ENCODE measurements around the gene BHLHA15.

Gene BHLHA15

DNA sequence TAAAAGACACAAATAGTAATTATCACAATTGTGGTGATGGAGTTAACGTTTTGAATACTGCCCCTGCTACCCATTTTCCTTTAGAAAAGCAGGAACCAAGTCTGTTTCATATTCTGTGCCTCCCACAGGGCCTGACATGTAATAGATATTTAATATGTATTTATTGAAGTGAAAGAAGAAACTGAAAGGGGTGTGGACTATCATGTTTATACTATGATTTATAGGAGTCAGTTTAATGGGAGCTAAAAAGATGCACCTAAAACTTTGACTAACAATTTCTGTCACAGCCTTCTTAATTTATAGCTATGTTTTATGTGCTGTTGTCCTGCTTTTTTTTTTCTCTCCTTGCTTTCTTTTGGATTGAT lies 24.1 kb upstream of the BHLHA15 start:
- no peak for DNase-seq (ENCODE audit: low read depth)

DNA sequence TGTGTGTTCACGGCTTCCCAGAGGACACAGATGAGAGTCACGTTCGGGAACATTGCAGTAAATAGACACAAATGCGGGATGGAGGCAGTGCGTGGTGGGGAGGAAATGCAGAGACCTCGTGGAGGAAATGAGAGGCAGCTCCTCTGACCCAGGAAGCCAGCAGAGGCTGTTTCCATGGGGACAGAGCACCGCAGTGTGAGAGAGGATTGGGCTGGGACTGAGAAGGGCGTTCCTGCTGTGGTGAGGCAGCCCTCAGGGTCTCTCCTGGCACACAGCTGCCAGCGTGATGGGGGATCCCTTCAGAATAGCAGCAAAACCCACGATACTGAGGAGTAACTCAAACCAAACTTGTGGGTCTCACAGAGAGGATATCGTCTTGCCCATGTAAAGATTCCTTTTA lies 21.7 kb upstream of the BHLHA15 start:
- no peak for DNase-seq (ENCODE audit: low read depth)

DNA sequence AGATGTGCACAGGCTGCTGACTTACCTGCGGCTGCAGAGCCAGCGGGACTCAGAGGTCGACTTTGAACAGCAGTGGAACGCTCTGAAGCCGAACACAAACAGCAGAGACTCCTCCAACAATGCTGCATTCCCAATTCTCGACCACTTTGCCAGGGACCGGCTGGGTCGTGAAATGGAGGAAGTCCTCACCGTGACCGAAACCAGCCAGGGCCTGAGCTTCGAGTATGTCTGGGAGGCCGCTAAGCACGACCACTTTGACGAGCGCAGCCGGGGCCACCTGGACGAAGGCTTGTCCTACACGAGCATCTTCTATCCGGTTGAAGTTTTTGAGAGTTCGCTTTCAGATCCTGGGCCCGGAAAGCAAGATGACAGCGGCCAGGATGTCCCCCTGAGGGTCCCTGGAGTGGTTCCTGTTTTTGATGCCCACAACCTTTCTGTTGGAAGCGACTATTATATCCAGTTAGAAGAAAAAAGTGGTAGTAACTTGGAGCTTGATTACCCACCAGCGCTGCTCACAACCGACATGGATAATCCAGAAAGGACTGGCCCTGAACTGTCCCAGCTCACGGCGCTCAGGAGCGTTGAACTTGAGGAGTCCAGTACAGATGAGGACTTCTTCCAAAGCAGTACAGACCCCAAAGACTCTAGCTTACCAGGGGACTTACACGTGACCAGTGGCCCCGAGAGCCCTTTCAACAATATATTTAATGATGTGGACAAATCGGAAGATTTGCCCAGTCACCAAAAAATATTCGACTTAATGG lies 19.4 kb upstream of the BHLHA15 start:
- no peak for DNase-seq (ENCODE audit: low read depth)

DNA sequence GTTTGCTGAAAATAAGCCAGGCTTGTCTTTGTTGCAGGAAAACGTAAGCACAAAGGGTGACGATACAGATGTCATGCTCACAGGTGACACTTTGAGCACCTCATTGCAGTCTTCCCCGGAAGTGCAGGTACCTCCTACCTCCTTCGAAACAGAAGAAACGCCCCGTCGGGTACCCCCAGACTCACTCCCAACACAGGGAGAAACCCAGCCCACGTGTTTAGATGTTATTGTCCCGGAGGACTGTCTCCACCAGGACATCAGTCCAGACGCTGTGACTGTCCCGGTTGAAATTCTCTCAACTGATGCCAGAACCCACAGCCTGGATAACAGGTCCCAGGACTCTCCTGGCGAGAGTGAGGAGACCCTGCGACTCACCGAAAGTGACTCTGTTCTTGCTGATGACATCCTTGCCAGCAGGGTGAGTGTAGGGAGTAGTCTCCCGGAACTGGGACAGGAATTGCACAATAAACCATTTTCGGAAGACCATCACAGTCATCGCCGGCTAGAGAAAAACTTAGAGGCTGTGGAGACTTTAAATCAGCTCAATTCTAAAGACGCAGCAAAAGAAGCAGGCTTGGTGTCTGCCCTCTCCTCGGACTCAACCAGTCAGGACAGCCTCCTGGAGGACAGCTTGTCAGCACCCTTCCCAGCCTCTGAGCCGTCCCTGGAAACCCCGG lies 18.3 kb upstream of the BHLHA15 start:
- no peak for DNase-seq (ENCODE audit: low read depth)

DNA sequence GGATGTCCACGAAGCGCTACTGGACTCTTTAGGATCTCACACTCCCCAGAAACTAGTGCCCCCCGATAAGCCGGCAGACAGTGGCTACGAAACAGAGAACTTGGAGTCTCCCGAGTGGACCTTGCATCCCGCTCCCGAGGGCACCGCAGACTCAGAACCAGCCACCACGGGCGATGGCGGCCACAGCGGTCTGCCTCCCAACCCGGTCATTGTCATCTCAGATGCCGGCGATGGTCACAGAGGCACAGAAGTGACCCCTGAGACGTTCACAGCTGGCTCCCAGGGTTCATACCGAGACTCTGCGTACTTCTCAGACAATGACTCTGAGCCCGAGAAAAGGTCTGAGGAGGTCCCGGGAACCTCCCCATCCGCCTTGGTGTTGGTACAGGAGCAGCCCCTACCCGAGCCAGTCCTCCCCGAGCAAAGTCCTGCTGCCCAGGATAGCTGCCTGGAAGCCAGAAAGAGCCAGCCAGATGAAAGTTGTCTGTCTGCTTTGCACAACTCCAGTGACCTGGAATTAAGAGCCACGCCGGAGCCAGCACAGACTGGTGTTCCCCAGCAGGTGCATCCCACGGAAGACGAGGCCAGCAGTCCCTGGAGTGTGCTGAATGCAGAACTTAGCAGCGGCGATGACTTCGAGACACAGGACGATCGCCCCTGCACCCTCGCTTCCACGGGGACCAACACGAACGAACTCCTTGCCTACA lies 17.6 kb upstream of the BHLHA15 start:
- DNase-seq (ENCODE audit: low read depth) = no peak

DNA sequence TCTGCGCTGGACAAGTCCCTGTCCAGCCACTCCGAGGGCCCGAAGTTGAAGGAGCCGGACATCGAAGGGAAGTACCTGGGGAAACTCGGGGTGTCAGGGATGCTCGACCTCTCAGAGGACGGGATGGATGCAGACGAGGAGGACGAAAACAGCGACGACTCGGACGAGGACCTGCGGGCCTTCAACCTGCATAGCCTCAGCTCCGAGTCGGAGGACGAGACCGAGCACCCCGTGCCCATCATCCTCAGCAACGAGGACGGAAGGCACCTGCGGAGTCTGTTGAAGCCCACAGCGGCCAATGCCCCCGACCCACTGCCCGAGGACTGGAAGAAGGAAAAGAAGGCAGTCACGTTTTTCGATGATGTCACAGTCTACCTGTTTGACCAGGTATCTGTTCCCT lies 17.1 kb upstream of the BHLHA15 start:
- no peak for DNase-seq (ENCODE audit: low read depth)

DNA sequence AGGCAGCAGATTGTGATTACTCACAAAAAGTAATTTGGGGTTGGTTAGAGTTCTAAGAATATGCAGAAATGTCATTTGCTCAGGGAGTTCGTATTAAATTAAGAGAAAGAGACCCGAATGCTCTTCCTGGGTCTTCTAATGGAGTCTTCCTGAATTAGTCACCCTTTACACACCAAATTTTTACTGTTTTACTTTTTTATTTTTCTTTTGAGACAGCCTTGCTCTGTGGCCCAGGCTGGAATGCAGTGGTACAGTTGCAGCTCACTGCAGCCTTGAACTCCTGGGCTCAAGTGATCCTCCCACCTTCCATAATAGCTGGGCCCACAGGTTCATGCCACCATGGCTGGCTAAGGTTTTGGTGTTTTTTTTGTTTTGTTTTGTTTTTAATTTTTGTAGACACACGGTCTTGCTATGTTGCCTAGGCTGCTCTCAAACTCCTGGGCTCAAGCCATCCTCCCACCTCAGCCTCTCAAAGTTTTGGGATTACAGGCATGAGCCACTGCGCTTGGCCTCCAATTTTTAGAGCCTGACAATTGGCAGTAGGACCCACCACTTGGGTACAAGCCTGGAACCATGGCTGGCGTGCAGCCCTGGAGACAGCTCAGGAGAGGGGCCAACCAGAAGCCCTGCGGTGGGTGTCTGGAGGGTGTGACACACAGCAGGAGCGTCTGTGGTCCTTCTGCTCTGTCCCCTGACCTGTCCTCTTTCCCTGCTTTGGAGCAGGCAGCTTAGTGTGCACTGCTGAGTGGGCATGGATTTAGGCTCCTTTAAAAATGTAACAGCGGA lies 16.4 kb upstream of the BHLHA15 start:
- no peak for DNase-seq (ENCODE audit: low read depth)

DNA sequence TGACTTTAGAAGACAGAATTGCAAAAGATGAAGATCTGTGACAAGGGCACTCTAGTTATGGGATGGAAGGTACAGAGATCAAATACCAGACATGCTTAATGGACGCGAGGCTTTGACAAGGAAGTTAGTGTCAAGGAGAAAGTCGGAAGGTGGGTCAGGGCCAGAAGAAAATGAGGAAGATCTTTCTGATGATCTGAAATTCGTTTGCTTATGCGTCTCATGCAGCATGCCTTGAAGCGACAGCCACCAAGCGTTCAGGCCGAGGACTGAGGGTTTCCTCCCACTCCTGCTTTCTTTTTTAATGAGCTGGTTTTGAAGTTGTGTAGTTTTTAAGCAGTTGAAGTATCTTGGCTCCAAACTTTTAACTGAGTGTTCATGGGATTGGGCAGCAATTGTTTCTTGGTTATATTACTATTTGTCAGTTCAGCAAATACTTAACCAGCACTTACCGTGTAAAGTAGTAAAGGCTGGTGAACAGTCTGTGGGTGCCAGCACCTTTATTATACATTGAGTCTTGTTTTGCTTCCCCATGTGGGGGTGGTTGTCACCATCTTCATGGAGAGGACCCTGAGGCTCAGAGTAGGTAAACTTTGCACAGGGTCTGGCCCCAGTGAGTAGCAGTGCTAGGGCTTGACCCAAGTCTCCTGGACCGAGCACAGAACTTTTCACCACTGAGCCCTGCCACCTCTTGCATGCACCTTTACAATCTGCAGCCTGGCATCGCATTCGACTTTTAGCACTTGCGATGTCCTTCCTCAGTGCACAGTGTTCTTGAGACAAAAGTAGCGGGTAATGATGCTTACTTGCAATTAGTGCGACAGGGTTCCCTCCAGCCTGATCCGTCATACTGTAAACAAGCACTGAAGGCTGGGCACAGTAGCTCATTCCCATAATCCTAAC lies 14.3 kb upstream of the BHLHA15 start:
- no peak for DNase-seq (ENCODE audit: low read depth)

DNA sequence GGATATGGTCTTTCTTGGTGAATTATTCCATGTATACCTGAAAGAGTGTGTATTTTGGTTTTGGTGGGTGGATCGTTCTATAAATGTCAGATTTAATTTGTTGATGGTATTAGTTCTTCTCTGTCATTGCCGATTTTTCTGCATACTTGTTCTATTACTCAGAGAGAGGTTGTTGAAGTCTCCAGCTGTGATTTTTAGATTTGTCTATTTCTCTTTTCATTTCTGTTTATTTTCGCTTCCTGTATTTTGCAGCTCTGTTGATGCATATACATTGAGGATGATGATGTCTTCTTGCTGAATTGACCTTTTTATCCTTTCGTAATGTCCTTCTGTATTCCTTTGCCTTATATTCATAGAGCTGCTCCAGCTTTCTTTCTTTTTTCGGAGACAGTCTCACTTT lies 12.1 kb upstream of the BHLHA15 start:
- no peak for DNase-seq (ENCODE audit: low read depth)

DNA sequence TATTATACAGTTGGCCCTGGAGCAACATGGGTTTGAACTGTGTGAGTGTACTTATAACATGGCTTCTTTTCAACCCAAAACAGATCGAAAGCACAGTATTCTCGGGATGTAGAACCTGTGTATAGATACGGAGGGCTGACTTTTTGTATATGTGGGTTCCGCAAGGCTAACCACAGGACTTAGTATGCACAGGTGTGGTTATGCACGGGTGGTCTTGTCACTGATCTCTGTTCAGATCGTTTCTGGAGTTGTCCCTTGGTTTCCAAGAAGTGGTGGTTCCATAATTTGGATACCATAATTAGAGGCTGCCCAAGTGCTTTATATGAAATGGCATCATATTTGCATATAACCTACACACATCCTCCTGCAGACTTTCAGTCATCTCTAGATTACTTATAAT lies 10.9 kb upstream of the BHLHA15 start:
- DNase-seq (ENCODE audit: low read depth) = no peak

DNA sequence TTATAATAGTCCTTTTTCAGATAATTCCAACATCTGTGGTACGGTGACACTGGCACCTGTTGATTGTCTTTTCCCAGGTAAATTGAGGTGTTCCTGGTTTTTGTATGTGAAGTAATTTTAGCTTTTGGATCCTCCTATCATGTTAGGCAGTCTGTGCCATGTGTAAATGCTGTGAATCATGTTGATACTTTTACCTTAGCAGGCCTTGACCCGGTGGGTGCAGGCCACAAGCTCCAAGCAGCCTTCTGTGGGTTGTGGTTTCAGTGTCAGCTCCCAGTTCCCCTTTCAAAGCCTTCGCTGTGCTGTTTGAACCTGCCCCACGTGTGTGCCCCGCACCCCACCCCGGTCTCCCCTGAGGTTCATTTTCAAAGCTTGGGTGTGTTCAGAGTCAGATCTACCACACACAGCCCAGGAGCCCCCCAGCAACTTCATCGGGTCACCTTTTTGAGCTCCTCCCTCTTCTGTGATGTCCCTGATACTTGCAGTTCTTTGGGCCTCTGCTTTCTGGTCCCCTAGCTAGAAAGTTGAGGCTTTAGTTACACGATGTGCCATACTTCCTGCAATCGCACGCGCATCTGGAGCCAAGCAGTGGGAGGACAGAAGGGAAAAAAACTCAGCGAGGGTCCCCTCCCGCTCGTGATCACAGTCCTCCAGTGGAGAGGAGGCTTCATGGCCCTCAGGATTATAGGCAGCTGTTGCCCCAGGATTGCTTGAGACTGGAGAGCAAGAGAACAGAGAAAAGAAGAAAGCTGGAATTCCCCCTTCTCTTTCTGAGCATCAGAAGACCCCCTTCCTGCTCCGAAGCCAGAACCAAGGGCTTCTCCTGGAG lies 8.7 kb upstream of the BHLHA15 start:
- no peak for DNase-seq (ENCODE audit: low read depth)

DNA sequence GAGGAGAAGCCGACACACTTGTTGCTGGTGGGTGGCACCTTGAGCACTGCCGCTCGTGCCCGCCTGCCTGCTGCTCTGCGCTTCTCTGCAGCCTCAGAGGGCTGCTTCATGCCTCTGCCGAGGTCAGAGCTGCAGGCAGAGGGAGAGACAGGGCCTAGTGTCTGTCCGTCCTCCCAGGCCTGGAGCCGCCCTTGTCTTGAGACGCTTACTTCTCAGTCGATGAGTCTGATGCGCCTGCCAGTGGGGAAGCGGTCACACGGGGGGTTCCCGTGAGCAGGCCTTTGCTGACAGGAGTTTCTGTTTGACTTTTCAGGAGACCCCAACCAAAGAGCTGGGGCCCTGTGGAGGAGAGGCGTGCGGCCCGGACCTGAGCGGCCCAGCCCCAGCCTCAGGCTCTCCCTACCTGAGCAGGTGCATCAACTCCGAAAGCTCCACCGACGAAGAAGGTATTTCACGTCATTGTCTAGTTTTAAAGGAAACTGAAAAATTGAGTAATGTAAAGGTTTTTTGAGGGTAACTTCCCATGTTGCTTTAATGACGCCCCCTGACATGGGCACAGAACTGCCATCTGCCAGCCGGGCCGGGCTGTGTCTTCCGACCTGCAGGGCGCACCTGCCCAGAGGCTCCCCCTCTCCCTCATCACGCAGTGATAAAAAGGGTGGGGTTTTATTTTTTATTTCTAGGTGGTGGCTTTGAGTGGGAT lies 7.8 kb upstream of the BHLHA15 start:
- no peak for DNase-seq (ENCODE audit: low read depth)

DNA sequence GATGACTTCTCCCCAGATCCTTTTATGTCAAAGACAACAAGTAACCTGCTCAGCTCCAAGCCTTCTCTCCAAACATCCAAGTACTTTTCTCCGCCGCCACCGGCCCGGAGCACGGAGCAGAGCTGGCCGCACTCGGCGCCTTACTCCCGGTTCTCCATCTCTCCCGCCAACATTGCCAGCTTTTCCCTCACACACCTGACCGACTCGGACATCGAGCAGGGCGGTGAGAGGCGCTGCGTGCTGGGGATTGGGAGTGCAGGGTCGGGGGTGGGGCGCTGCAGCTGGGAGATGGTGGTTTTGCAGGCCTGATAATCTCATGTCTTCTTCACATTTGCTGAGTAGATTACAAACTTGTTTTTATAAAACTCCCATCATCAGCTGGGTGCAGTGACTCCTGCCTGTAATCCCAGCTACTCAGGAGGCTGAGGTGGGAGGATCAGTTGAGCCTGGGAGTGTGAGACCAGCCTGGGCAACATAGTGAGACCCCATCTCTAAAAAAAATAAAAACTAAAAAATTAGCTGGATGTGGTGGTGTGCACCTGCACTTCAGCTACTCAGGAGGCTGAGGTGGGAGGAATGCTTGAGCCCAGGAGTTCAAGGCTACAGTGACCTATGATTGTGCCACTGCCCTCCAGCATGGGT lies 7.2 kb upstream of the BHLHA15 start:
- no peak for DNase-seq (ENCODE audit: low read depth)

DNA sequence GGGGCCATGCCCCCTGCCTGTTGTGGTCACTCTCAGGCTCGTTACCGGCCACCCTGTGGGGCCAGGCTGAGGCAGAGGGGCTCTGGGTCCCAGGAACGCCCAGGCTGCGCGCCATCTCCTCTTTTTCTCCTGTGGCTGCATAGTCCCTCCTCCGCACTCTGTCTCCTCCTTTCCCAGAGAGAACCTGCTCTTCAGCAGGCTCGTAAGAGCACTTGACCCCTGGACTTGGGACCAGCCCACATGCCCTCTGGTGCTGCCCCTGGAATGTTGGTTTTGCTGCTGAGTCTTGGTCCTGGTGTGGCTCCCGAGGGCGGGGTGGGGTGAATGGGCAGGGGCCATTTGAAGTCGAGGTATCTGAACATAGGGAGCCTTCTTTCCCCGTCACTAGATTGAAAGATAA lies 6.6 kb upstream of the BHLHA15 start:
- no peak for DNase-seq (ENCODE audit: low read depth)

DNA sequence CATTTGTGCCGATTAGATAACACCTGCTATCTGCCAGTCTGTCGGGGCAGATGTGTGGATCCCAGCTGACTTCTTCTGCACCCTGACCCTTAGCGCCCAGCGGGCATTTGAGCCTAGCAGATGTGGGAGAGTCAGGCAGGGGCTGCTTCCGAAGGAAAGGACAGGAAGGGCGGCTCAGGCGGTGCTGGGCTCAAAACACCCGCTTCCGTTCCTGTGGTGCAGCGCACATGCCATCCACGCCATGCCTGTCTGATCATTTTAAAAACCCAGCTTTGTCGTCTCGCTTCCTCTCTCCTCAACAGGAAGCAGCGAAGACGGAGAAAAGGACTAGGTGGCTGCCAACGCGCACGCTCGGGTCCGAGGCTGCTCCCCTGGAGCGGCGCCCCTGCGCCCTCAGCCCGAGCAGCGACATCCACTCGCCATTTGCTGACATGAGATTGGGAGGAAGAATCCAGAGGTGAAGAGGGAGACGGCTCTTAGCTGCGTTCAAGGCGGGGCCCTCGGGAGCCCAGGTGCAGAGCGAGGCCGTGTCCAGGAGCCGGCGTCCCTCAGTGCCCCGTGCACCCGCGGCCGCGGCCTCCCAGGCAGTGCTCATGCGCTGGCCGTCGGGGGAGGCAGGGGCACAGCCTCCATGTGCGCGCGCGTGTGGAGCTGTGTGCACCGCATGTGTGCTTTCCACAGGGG lies 5.9 kb upstream of the BHLHA15 start:
- DNase-seq (ENCODE audit: low read depth) = no peak

DNA sequence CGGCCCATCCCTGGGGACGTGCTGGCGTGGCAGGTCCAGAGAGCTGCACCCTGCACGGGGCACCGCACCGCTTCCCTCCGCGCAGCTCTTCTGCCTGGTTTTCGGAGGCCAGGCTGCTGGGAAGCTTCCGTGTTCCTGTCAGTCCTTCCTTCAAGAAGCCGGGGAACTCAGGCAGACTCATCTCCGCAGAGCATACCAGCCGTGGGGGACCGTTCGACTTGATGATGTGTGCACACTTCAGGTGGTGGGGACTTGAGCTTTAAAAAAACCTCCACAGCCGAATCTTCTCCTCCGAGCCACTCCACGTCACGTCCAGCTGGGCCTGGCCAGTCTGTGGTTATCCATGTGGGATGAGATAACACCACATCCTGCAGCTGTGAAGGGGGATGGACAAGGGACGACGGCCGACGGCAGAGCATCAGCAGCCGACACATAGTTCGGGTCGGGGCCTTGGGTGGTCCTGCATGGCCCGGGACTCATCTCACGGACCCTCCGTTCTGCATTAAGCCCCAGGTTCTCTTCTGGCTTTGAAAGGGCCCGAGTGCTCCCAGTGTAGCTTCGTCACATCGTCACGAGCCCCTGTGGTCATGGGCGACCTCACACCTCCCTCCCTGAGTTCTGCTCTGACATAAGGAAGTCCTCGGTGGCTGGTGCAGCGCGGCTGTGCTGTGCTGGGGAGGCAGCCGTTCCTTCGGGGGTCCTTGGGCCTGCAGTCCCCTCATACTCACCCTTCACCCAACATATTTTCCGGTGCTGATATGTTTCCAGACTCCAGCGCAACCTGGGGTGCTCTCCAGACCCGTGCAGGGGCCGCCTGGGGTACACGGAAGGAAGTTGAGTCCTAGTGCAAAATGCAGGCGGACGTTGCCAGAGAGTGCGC lies 4.5 kb upstream of the BHLHA15 start:
- DNase-seq (ENCODE audit: low read depth) = no peak

DNA sequence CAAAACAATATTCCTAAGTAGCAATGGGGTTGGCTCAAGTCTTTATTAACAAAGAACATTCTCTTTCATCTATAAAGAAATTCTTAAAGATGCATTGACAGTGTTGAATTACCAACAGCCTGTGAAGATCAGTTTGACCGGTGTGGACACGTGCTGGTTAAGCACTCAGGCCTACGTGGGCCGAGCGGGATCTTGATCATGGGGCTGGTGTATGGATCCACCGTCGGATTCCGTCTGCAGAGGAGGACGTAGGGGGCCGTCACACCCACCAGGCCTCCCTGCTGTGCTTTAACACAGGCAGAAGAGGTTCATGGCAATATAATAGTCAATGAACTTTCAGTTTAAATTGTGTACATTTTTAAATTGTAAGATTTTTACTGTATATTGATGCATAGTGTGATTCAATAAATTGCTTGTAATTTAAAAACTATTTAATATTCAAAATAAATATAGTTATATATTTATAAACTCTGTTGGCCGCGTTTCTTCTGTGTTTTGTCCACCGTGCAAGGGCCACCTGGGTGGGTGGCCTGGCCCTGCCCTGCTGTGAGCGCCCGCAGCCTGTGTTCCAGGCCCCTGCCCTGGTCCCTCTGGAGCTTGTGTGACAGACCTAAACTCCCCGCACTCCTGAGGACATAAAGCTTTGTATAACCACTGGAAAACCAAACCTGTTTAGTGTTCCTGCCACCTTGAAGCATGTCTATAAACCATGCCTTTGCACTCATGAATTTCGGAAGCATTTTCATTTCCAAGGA lies 1.9 kb upstream of the BHLHA15 start:
- DNase-seq (ENCODE audit: low read depth) = no peak
